ENCODE results near the gene RAP1GAP.

The RAP1GAP gene

DNA sequence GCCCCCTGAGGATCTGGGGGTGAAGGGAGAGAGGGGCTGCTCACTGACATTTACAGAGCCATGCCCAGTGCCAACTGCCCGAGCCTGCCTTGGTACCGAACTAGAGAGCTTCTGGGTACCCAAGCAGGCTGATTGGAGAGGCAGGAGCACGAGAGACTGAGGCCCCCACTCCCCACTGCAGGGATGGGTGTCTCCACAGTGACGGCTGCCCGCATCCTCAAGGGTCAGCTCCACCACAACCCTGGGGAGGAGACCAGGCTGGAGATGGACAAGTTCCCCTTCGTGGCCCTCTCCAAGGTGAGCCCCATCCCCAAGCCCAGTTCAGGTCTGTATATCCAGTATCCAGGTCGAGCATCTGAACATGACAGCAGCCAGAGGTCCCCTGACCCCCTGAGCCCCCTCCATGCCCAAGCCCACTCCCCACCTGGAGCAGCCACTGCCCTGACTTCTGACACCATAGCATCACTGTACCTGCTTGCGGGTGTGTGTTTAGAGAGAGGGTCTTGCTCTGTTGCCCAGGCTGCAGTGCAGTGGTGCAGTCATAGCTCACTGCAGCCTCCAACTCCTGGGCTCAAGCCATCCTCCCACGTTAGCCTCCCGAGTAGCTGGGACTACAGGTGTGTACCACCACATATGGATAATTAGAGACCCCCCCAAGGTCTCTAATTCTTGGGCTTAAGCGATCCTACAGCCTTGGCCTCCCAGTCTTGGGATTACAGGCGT, 108.1 kb downstream of the RAP1GAP start:
- no peak for TF ChIP-seq CTCF (conservative IDR thresholded peaks at IDR 0.05)
- H3K27ac ChIP-seq = no peak overlapping the region

GRCh38 chr1:21559788-21560567, 109.2 kb downstream of the RAP1GAP start:
- H3K27ac ChIP-seq = no peak overlapping the region
- no peak for TF ChIP-seq CTCF (conservative IDR thresholded peaks at IDR 0.05)

DNA sequence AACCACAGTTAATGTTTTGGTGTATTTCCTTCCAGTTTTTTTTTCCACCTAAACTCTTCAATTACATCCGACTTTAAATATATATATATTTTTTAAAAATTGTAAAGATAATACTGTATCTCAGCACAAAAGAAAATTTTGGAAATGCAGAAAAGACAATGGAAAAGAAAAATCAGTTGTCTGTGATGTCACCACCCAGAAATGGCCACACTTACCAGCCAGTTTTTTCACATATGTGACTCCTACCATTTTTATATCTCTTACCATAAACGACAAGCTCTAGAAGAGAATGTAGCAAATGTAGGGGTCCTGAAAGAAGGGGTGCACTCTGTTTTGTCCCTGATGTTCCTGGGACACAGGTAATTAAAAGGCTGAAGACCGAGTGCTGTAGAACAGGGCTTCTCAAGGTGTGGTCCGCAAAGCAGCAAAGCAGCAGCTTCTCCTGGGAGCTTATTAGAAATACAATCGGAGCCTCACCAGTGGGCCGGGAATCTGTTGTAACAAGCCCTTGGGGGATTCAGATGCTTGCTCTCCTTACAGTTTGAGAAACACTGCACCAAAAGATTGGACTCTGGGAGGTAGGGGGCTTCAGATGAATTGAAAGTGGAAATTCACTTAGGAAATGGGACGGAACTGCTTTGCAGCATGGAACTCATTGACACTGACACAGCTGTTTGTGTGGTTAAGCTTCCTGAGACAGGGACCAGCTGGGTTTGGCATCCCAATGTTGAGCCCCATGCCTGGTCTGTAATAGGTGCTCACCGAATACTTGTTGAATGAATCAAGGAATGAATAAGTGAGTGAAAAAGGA, 115.8 kb downstream of the RAP1GAP start:
- no peak for TF ChIP-seq CTCF (conservative IDR thresholded peaks at IDR 0.05)
- no peak overlapping the region for H3K27ac ChIP-seq

DNA sequence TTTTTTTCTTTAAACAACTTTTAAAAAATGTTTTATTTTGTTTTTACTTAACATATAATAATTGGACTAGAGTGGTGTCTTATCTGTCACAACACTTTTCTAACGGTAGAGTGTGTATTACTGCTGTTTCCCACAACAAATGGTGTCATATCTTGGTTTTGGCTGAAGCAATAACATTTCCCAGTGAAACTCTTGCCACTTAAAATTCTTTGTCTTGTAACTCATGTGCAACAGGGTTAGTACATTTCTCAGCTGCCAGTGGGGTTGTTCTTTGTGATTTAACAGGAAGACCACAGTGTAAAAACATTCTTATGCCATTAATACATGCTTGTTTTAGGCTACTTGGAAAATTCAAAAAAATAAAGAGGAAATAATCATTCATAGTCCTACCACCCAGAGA, 116.4 kb downstream of the RAP1GAP start:
- no peak for TF ChIP-seq CTCF (conservative IDR thresholded peaks at IDR 0.05)
- H3K27ac ChIP-seq = no peak overlapping the region

GRCh38 chr1:21550866-21551475, 118.2 kb downstream of the RAP1GAP start:
- TF ChIP-seq CTCF (conservative IDR thresholded peaks at IDR 0.05) = no peak
- no peak overlapping the region for H3K27ac ChIP-seq

- no peak overlapping the region for H3K27ac ChIP-seq
- no peak for TF ChIP-seq CTCF (conservative IDR thresholded peaks at IDR 0.05)
These were observed 119.1 kb downstream of the RAP1GAP start for GRCh38 chr1:21550097-21550496.

DNA sequence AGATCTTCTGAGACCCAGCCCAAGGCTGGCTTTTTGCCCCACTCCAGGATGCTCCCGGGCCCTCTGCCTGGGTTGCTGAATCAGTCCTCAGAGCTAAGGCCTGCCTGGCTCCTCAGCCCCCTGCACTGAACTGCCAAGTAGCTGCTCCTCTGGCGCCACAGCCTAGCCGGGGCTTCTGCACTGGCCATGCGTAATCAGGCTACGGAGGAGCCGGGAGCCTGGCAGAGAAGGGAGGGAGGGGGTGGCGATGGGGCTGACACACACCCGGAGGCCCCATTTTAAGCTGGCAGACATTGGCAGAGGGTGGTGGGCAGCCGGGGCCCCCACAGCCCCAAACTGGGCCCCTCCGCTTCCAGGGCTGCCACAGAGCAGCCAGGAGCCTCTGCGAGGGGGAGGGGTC, 121.3 kb downstream of the RAP1GAP start:
- H3K27ac ChIP-seq = no peak overlapping the region
- TF ChIP-seq CTCF (conservative IDR thresholded peaks at IDR 0.05) = no peak
